Transverse colon (tissue), 4 donors: ENCODE results near the gene OR2H1. TPM values are rescaled to one million over a fixed set of nuclear protein-coding genes. Genes with fewer than 3 reads are reported as not detected.

Source experiments
- DNase-seq: peaks from one replicate; pipeline ENCODE4 v3.0.0-alpha.2; 2019
- H3K27ac ChIP-seq, 4 donors: fragments of 200-600 bp; sonication (generic); 2 replicates each; pipeline ENCODE4 v1.5.1; 2016 to 2018; ENCODE audit warnings: inconsistent platforms in 4 of 4
- H3K27me3 ChIP-seq: fragments of 200-600 bp; sonication (generic); 2 replicates; pipeline ENCODE4 v1.5.1; 2017; ENCODE audit warnings: inconsistent platforms
- H3K36me3 ChIP-seq, 4 donors: fragments of 200-600 bp; sonication (generic); 2 replicates each; pipeline ENCODE4 v1.5.1; 2017 to 2019; ENCODE audit warnings: inconsistent platforms in 4 of 4
- H3K4me1 ChIP-seq, 4 donors: fragments of 200-600 bp; sonication (generic); 2 replicates each; pipeline ENCODE4 v1.5.1; 2017 to 2020; ENCODE audit warnings: inconsistent platforms in 4 of 4
- H3K4me3 ChIP-seq, 4 donors: fragments of 200-600 bp; sonication (generic); 1 replicate in 1 of 4; 2 replicates in 3 of 4; pipeline versions ENCODE4 v1.5.1 to v1.6.1; 2017 to 2019; ENCODE audit warnings: inconsistent platforms in 4 of 4
- H3K9me3 ChIP-seq, 2 donors: fragments of 200-600 bp; sonication (generic); 2 replicates each; pipeline ENCODE4 v1.5.1; 2017 to 2019; ENCODE audit warnings: inconsistent platforms in 2 of 2
- CTCF ChIP-seq, 5 experiments: fragments of 200-600 bp in 3 of 5; fragments of 450-650 bp in 2 of 5; sonication (generic) in 3 of 5; IDR thresholded peaks; 1 replicate in 2 of 5; 2 replicates in 3 of 5; pipeline ENCODE4 v1.5.1; 2016 to 2017; ENCODE audit warnings: antibody characterized with exemption in 5 of 5, inconsistent platforms in 3 of 5, mild to moderate bottlenecking in 2 of 5, moderate library complexity in 1 of 5
- EP300 ChIP-seq: sonication (generic); formaldehyde crosslinking; IDR thresholded peaks from one replicate; pipeline ENCODE4 v1.6.1; 2017; ENCODE audit warnings: antibody characterized with exemption, low read depth
- POLR2A ChIP-seq: fragments of 450-650 bp; IDR thresholded peaks from one replicate; pipeline ENCODE4 v1.6.1; 2016; ENCODE audit warnings: antibody characterized with exemption, mild to moderate bottlenecking, moderate library complexity
- POLR2AphosphoS5 ChIP-seq, 3 donors: sonication (generic); formaldehyde crosslinking; IDR thresholded peaks; one replicate each; pipeline ENCODE4 v1.6.1; 2016; ENCODE audit warnings: antibody characterized with exemption in 3 of 3
- WGBS, 2 donors: methylation state at CpG; one replicate each; pipeline ENCODE4 v1.1.5; 2018; ENCODE audit warnings: low coverage in 1 of 2; 5-methylcytosine and 5-hydroxymethylcytosine counted together
- in situ Hi-C, 4 donors: fragments of 200-750 bp; cut with MboI; loops; one replicate each; pipeline versions ENCODE4 v1.15.0 to v1.15.1; 2017; ENCODE audit warnings: low sequenced_read_pairs in 3 of 4, low pct_ligation_motif_present in 1 of 4, low pct_unique_long_range_greater_than_20kb in 1 of 4
- intact Hi-C: fragments of 100-400 bp; cut with DNase I; formaldehyde crosslinking; loops from one replicate; pipeline ENCODE4 v1.15.1; 2023; ENCODE audit warnings: low total_unique reads
- total RNA-seq, 4 donors: library from RNA; depleted of rRNA; stranded (reverse); fragments of >200 nt; gene quantifications; one replicate each; pipeline ENCODE4 v1.1.0, GENCODE V29; 2016

OR2H1 gene
- total RNA-seq, 4 donors from 2014 or later: not detected

GRCh38 chr6:29483186-29483585 lies 26.2 kb downstream of the OR2H1 start:
- Histone ChIP-seq H3K36me3 (no peaks in the 10 kb centered on the region), H3K4me3 (no peak overlapping the region), H3K27me3 (no peaks in the 10 kb centered on the region), H3K9me3 (no peaks in the 10 kb centered on the region), H3K27ac (no peak overlapping the region), H3K4me1 (no peaks in the 10 kb centered on the region)
- WGBS, 2 donors: 66 to 78% methylated on average over 3 of the region's 3 CpGs
- TF ChIP-seq POLR2AphosphoS5 (IDR thresholded peaks at IDR 0.05): no peak
- TF ChIP-seq POLR2A: no peak
- TF ChIP-seq EP300: no peak
- TF ChIP-seq CTCF (IDR thresholded peaks at IDR 0.05): no peak
- no peak for DNase-seq
- intact Hi-C loops: no loop called here
- in situ Hi-C loops: no loop called here

GRCh38 chr6:29483735-29484134 lies 26.8 kb downstream of the OR2H1 start:
- Histone ChIP-seq H3K4me3 (no peak overlapping the region), H3K27ac (no peak overlapping the region), H3K27me3 (no peaks in the 10 kb centered on the region), H3K9me3 (no peaks in the 10 kb centered on the region), H3K36me3 (no peaks in the 10 kb centered on the region), H3K4me1 (no peaks in the 10 kb centered on the region)
- TF ChIP-seq CTCF (IDR thresholded peaks at IDR 0.05) (no peak), POLR2A (no peak), EP300 (no peak), POLR2AphosphoS5 (IDR thresholded peaks at IDR 0.05) (no peak)
- intact Hi-C loops (no loop called here), in situ Hi-C loops (no loop called here)
- 43 to 55% methylated on average over 1 of the region's 1 CpG for WGBS, 2 donors
- DNase-seq: no peak

- no peak for DNase-seq
- Histone ChIP-seq H3K27me3 (no peaks in the 10 kb centered on the region), H3K4me3 (no peak overlapping the region), H3K36me3 (no peaks in the 10 kb centered on the region), H3K9me3 (no peaks in the 10 kb centered on the region), H3K27ac (no peak overlapping the region), H3K4me1 (no peaks in the 10 kb centered on the region)
- intact Hi-C loops (no loop called here), in situ Hi-C loops (no loop called here)
- 54% methylated on average over 4 of the region's 4 CpGs; no CpG with 5 or more reads in 1 of the 2 donors for WGBS, 2 donors
- TF ChIP-seq POLR2AphosphoS5 (IDR thresholded peaks at IDR 0.05) (no peak), CTCF (IDR thresholded peaks at IDR 0.05) (no peak), POLR2A (no peak), EP300 (no peak)
These were observed 29.6 kb downstream of the OR2H1 start for GRCh38 chr6:29486577-29486976.

- Histone ChIP-seq H3K9me3 (no peaks in the 10 kb centered on the region), H3K36me3 (no peaks in the 10 kb centered on the region), H3K4me3 (no peak overlapping the region), H3K27me3 (no peaks in the 10 kb centered on the region), H3K4me1 (no peaks in the 10 kb centered on the region), H3K27ac (no peak overlapping the region)
- in situ Hi-C loops (no loop called here), intact Hi-C loops (no loop called here)
- no peak for TF ChIP-seq EP300
- TF ChIP-seq CTCF (IDR thresholded peaks at IDR 0.05): no peak
- no peak for TF ChIP-seq POLR2A
- TF ChIP-seq POLR2AphosphoS5 (IDR thresholded peaks at IDR 0.05): no peak
- WGBS, 2 donors: 77 to 89% methylated on average over 5 of the region's 5 CpGs
- no peak for DNase-seq
These were observed 30.2 kb downstream of the OR2H1 start for GRCh38 chr6:29487131-29487530.
